Activated T-cell treated with anti-CD3 and anti-CD28 coated beads, Interleukin-2, amount 50 U/mL, for 1 hour (primary cell): ENCODE measurements around the gene RTL5.
"Not testable (repeated sequence)": the region's sequence is repeated elsewhere in the genome, so short reads cannot be mapped to it uniquely, and the experiment has no call there.

Source experiments
- DNase-seq: peaks from one replicate; pipeline ENCODE4 v3.0.0-alpha.2; 2020

Gene RTL5

GRCh38 chrX:72131317-72132294 is at the start of gene RTL5:
Gene RTL5 (minus strand): TSS chrX:72131915.
- peak; percentile 67 for DNase-seq

GRCh38 chrX:72180539-72180938 is 48.8 kb upstream of the RTL5 start:
- no peak for DNase-seq

DNA sequence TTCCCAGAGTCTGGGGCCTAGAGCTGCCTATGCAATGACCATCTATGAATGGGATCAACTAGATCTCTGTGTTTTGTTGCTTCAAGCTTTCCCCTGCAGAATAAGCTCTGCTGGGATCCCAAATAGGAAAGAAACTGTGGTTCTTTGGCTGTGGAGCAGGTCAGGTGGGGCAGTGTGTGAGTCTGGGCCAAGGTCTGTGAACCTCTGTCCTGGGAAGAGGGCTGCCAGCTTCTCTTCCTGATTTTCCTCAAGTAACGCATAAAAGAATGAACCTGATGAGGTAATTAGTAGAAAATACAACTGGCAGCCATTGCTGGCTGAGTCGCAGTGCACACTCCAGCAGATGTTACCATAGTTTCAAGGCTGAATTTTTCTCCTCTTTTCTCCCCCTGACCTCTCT is 45.3 kb upstream of the RTL5 start:
- DNase-seq: no peak

- not testable (repeated sequence) for DNase-seq
Measured at GRCh38 chrX:72176289-72176688, 44.6 kb upstream of the RTL5 start.

GRCh38 chrX:72169008-72169728 is 37.5 kb upstream of the RTL5 start:
- peak; percentile 20 for DNase-seq

- no peak for DNase-seq
Measured at GRCh38 chrX:72165551-72165950, 33.8 kb upstream of the RTL5 start.

GRCh38 chrX:72159769-72160168 is 28.1 kb upstream of the RTL5 start:
- no peak for DNase-seq

- DNase-seq: no peak
Measured at GRCh38 chrX:72158773-72159172, 27.1 kb upstream of the RTL5 start.

- DNase-seq: no peak
Measured at GRCh38 chrX:72146527-72146926, 14.8 kb upstream of the RTL5 start.

- DNase-seq: no peak
Measured at GRCh38 chrX:72145181-72145580, 13.5 kb upstream of the RTL5 start.

DNA sequence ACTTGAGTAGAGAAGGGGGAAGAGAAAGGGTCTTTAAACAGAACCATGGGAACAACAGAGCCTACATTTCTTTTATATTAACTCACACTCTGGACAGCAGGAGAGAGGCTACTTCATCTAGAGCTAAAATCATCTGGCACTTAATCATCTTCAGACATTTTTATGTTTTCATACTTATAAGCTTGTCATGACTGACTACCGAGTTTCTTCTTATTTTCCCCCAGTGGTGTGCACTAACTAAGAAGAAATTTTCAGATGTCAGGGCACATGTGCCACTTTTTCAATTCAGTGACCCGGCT is 11.8 kb upstream of the RTL5 start:
- no peak for DNase-seq

GRCh38 chrX:72142794-72143608 is 11.3 kb upstream of the RTL5 start:
- DNase-seq: no peak

DNA sequence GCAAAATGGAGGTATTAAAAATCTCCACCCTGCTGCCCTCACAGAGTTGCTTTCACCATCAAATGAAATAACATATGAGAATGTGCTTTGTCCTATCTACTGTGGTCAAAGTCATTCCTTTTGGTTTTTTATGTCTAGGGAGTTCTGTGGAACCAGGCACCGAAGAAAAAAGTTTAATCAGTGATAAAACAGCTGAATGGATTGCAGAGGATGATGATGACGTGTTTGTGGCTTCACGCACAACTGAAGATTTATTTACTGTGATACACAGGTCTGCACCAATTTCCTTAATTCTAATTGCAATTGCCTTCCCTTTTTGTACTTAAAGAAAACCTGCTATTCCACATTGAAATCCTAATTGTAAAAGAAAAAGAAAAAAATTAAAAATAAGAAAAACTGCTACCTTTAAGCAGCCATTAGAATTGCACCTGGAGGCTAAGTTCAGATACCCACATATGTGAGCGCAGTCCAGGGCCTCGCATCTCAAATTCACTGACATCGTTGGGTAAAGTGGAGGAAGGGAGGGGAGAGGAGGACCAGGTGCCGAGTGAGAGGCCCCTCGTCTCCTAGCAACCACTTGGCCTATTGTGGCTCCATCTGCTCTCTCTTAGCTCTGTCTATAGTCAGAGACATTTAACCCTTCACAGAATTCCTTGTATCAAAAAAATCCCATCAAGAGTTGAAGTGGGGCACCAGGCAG is 10.5 kb upstream of the RTL5 start:
- DNase-seq: no peak

GRCh38 chrX:72141372-72142004 is 9.8 kb upstream of the RTL5 start:
- no peak for DNase-seq

GRCh38 chrX:72139538-72139937 is 7.8 kb upstream of the RTL5 start:
- DNase-seq: no peak

GRCh38 chrX:72137846-72138495 is 6.3 kb upstream of the RTL5 start:
- no peak for DNase-seq

DNA sequence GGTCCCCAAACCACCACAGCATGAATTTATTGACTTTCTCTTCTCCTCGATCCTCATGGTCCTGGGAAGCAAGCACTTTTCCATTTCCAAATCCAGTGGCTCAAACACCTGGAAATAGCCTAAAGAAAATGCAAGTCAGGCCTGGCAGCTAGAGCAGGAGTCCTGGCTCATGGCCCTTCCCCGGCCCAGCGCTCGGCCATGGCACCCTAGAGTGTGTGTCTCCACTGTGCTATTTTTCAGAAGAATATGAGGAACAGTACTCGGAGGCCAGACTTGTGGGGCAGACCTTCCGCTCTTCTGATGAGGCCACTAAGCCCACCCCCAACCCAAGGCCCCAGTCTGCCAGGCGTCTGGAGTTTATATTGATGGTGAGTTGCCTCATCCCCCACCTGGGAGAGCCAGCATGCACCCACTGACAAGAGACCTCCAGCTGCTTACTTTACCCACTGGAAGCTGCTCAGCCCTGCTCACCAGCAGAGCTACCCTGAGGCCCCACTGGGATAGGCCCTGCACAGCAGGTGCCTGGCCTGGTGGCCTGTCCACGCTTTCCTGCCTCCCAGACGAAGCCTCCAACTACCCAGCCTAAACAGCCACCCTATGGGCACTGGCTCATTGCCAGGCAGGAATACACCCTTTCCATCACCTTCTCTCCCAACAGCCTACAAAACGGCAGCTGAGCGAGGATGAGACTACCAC is 2.3 kb upstream of the RTL5 start:
- no peak for DNase-seq

DNA sequence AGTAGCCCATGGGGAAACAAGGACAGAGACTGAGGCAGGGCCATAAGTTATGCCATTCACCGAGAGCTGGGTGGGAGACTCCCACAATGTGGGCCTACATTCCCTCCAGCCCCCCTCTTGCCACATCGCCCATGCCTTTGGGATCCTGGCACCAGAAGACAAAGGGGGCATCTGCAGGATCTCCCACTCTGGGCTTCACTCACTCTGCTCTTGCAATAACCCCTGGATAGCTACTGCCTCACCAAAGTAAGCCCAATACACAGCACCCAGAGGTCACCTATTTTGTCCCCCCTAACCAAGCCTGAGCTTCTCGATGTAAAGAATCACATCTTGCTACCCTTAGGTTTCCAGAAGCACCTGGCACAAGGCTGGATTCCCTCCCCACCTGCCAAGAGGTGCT is 741 bp upstream of the RTL5 start:
- no peak for DNase-seq

DNA sequence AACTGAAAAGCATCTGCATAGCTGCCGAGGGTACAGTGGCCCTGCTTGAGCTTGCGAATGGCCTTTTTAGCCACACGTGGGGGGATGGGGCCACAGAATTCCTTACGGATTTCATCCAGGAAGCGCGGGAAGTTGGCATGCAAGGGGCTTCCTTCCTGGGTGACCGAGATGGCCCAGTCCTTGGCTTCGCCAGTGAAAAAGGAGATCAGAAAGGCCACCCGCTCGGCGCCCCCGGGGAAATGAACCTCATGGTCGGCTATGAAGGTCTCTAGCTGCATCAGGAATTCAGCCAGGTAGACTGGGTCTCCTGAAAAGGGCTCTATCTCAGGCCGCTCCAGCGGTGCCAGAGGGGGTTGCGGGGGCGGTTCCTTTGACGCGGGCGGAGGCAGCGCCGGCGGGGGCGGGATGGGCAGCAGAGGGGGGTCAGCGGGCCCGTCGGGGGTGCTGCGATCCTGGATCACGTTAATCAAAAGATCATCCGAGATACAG is 909 bp downstream of the RTL5 start:
- DNase-seq: no peak

DNA sequence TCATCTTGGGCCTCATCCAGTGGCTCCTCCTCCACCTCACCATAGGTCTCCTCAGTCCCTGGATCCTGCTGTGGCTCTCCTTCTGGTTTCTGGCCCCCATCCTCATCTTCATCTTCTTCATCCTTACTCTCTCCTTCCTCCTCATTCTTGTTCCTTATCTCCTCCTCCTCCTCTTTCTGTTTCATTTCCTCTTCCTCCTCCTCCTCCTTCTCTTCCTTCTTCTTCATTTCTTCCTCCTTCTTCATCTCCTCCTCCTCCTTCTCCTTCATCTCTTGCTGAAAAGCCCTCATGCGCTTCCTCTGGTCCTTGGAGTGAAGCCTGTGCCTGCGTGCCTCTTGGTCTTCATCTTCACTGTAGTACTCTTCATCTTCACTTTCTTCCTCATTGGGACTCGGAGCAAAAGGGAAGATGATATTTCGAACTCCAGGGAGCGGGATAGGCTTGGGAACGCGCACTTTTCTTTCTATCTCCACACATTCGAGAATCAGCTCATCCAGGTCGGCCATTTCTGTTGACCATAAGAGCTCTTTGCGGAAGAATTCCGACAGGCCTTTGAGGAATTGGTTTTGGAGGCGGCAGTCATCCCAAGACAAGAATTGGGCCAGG is 1.5 kb downstream of the RTL5 start:
- no peak for DNase-seq
